Testis (tissue), 2 donors: ENCODE measurements around the gene GTPBP3.

Source experiments
- CTCF ChIP-seq, 3 experiments: fragments of 450-650 bp in 2 of 3; fragments of 200-600 bp in 1 of 3; sonication (generic) in 1 of 3; IDR thresholded peaks; one replicate each; pipeline ENCODE4 v1.5.1; 2016 to 2019; ENCODE audit warnings: antibody characterized with exemption in 3 of 3, mild to moderate bottlenecking in 2 of 3, moderate library complexity in 1 of 3
- POLR2A ChIP-seq: fragments of 450-650 bp; IDR thresholded peaks from one replicate; pipeline ENCODE4 v1.6.1; 2017; ENCODE audit warnings: antibody characterized with exemption, mild to moderate bottlenecking, moderate library complexity

- TF ChIP-seq CTCF (IDR thresholded peaks at IDR 0.05) (no peak), POLR2A (no peak)
Measured at GRCh38 chr19:17324357-17325114, 12.8 kb upstream of the GTPBP3 start.
